Superior temporal gyrus (tissue), 1 donor: Measurements from ENCODE around the gene CCDC12.

Experiments
- DNase-seq: peaks from one replicate; pipeline ENCODE4 v3.0.0-alpha.2; 2016; ENCODE audit errors: extremely low spot score

The CCDC12 gene

GRCh38 chr3:46976326-46977190 is at the start of gene CCDC12:
TSS of gene CCDC12 (minus strand) at chr3:46976745. CDS start at chr3:46976732, 13 bp downstream.
- peak; percentile 99 for DNase-seq

GRCh38 chr3:47024932-47025331 is 48.4 kb upstream of the CCDC12 start:
- no peak for DNase-seq

- no peak for DNase-seq
Observed at GRCh38 chr3:47022641-47023071, 46.1 kb upstream of the CCDC12 start.

- no peak for DNase-seq
Observed at GRCh38 chr3:47020311-47020710, 43.8 kb upstream of the CCDC12 start.

GRCh38 chr3:47019201-47019600 is 42.7 kb upstream of the CCDC12 start:
- no peak for DNase-seq

GRCh38 chr3:47018269-47018611 is 41.7 kb upstream of the CCDC12 start:
- no peak for DNase-seq

GRCh38 chr3:47017504-47018268 is 41.1 kb upstream of the CCDC12 start:
- DNase-seq: no peak

GRCh38 chr3:47016934-47017435 is 40.4 kb upstream of the CCDC12 start:
- no peak for DNase-seq

GRCh38 chr3:47016086-47016933 is 39.8 kb upstream of the CCDC12 start:
- no peak for DNase-seq

GRCh38 chr3:47015151-47015550 is 38.6 kb upstream of the CCDC12 start:
- DNase-seq: no peak

GRCh38 chr3:47014036-47014435 is 37.5 kb upstream of the CCDC12 start:
- no peak for DNase-seq

GRCh38 chr3:47013231-47013630 is 36.7 kb upstream of the CCDC12 start:
- DNase-seq: no peak

- DNase-seq: no peak
Observed at GRCh38 chr3:47012342-47013230, 36.0 kb upstream of the CCDC12 start.

GRCh38 chr3:47011371-47011770 is 34.8 kb upstream of the CCDC12 start:
- no peak for DNase-seq

GRCh38 chr3:47010910-47011309 is 34.4 kb upstream of the CCDC12 start:
- no peak for DNase-seq

GRCh38 chr3:47010111-47010712 is 33.7 kb upstream of the CCDC12 start:
- no peak for DNase-seq

- DNase-seq: peak; percentile 89
Observed at GRCh38 chr3:47009225-47010110, 32.9 kb upstream of the CCDC12 start.

- no peak for DNase-seq
Observed at GRCh38 chr3:47008851-47009224, 32.3 kb upstream of the CCDC12 start.

GRCh38 chr3:47008234-47008796 is 31.8 kb upstream of the CCDC12 start:
- DNase-seq: no peak
